ENCODE data around the gene CDIPT.

CDIPT gene

GRCh38 chr16:29825145-29826044, 37.6 kb downstream of the CDIPT start:
- Histone ChIP-seq H3K9ac (ENCODE audit: insufficient read length, low read depth) (peak overlapping the region; percentile 51), H3K4me3 (ENCODE audit: insufficient read length, low read depth) (no peak overlapping the region), H3K9me3 (ENCODE audit: insufficient read depth, low read length) (no peaks in the 10 kb centered on the region), H3K27me3 (ENCODE audit: insufficient read depth, insufficient read length) (no peaks in the 10 kb centered on the region), H3K4me1 (ENCODE audit: insufficient read depth, insufficient read length) (peaks cover 28% of the 10 kb centered on the region), H3K36me3 (ENCODE audit: insufficient read depth, insufficient read length, low read length) (peaks cover 10% of the 10 kb centered on the region)
- TF ChIP-seq SUZ12 (IDR thresholded peaks at IDR 0.05; ENCODE audit: extremely low read depth, insufficient read depth, insufficient read length) (no peak), ZNF274 (IDR thresholded peaks at IDR 0.05; ENCODE audit: low read depth, low read length) (no peak), YY1 (IDR thresholded peaks at IDR 0.05; ENCODE audit: insufficient read depth, insufficient read length) (no peak)
- DNase-seq (ENCODE audit: low read depth, low spot score), result no peak

GRCh38 chr16:29824589-29825144, 38.4 kb downstream of the CDIPT start:
- no peak overlapping the region for H3K9ac ChIP-seq (ENCODE audit: insufficient read length, low read depth)
- no peaks in the 10 kb centered on the region for H3K27me3 ChIP-seq (ENCODE audit: insufficient read depth, insufficient read length)
- no peaks in the 10 kb centered on the region for H3K9me3 ChIP-seq (ENCODE audit: insufficient read depth, low read length)
- no peak overlapping the region for H3K4me3 ChIP-seq (ENCODE audit: insufficient read length, low read depth)
- no peak for DNase-seq (ENCODE audit: low read depth, low spot score)
- H3K4me1 ChIP-seq (ENCODE audit: insufficient read depth, insufficient read length), result peaks cover 29% of the 10 kb centered on the region
- H3K36me3 ChIP-seq (ENCODE audit: insufficient read depth, insufficient read length, low read length), result peaks cover 18% of the 10 kb centered on the region
- TF ChIP-seq YY1 (IDR thresholded peaks at IDR 0.05; ENCODE audit: insufficient read depth, insufficient read length), result no peak
- TF ChIP-seq ZNF274 (IDR thresholded peaks at IDR 0.05; ENCODE audit: low read depth, low read length), result no peak

- Histone ChIP-seq H3K9me3 (ENCODE audit: insufficient read depth, low read length) (no peaks in the 10 kb centered on the region), H3K4me1 (ENCODE audit: insufficient read depth, insufficient read length) (peaks cover 30% of the 10 kb centered on the region), H3K36me3 (ENCODE audit: insufficient read depth, insufficient read length, low read length) (peaks cover 38% of the 10 kb centered on the region), H3K9ac (ENCODE audit: insufficient read length, low read depth) (peak overlapping the region; percentile 42), H3K4me3 (ENCODE audit: insufficient read length, low read depth) (no peak overlapping the region), H3K27me3 (ENCODE audit: insufficient read depth, insufficient read length) (no peaks in the 10 kb centered on the region)
- DNase-seq (ENCODE audit: low read depth, low spot score), result no peak
- no peak for TF ChIP-seq YY1 (IDR thresholded peaks at IDR 0.05; ENCODE audit: insufficient read depth, insufficient read length)
- no peak for TF ChIP-seq SUZ12 (IDR thresholded peaks at IDR 0.05; ENCODE audit: extremely low read depth, insufficient read depth, insufficient read length)
- no peak for TF ChIP-seq ZNF274 (IDR thresholded peaks at IDR 0.05; ENCODE audit: low read depth, low read length)
Observed at GRCh38 chr16:29821643-29822115, 41.3 kb downstream of the CDIPT start.

GRCh38 chr16:29820730-29821642, 42.0 kb downstream of the CDIPT start:
- Histone ChIP-seq H3K4me3 (ENCODE audit: insufficient read length, low read depth) (peak overlapping the region; percentile 5), H3K36me3 (ENCODE audit: insufficient read depth, insufficient read length, low read length) (peaks cover 38% of the 10 kb centered on the region), H3K9me3 (ENCODE audit: insufficient read depth, low read length) (no peaks in the 10 kb centered on the region), H3K27me3 (ENCODE audit: insufficient read depth, insufficient read length) (no peaks in the 10 kb centered on the region), H3K9ac (ENCODE audit: insufficient read length, low read depth) (peak overlapping the region; percentile 42), H3K4me1 (ENCODE audit: insufficient read depth, insufficient read length) (peaks cover 29% of the 10 kb centered on the region)
- DNase-seq (ENCODE audit: low read depth, low spot score), result no peak
- no peak for TF ChIP-seq YY1 (IDR thresholded peaks at IDR 0.05; ENCODE audit: insufficient read depth, insufficient read length)
- TF ChIP-seq ZNF274 (IDR thresholded peaks at IDR 0.05; ENCODE audit: low read depth, low read length), result no peak
- TF ChIP-seq SUZ12 (IDR thresholded peaks at IDR 0.05; ENCODE audit: extremely low read depth, insufficient read depth, insufficient read length), result no peak

GRCh38 chr16:29820271-29820701, 42.7 kb downstream of the CDIPT start, which contains the start of gene MVP:
Gene MVP (plus strand): TSS chr16:29820462. CDS start chr16:29830550, 10,088 bp downstream.
- H3K4me3 ChIP-seq (ENCODE audit: insufficient read length, low read depth), result peak within 1 kb of the TSS; percentile 5
- H3K36me3 ChIP-seq (ENCODE audit: insufficient read depth, insufficient read length, low read length), result peaks cover 38% of the 10 kb centered on the region
- peak within 1 kb of the TSS; percentile 53 for H3K9ac ChIP-seq (ENCODE audit: insufficient read length, low read depth)
- no peaks in the 10 kb centered on the region for H3K9me3 ChIP-seq (ENCODE audit: insufficient read depth, low read length)
- H3K27me3 ChIP-seq (ENCODE audit: insufficient read depth, insufficient read length), result no peaks in the 10 kb centered on the region
- no peak for DNase-seq (ENCODE audit: low read depth, low spot score)
- H3K4me1 ChIP-seq (ENCODE audit: insufficient read depth, insufficient read length), result peaks cover 22% of the 10 kb centered on the region
- TF ChIP-seq SUZ12 (IDR thresholded peaks at IDR 0.05; ENCODE audit: extremely low read depth, insufficient read depth, insufficient read length) (no peak), ZNF274 (IDR thresholded peaks at IDR 0.05; ENCODE audit: low read depth, low read length) (no peak), YY1 (IDR thresholded peaks at IDR 0.05; ENCODE audit: insufficient read depth, insufficient read length) (no peak)

- no peaks in the 10 kb centered on the region for H3K9me3 ChIP-seq (ENCODE audit: insufficient read depth, low read length)
- peak overlapping the region; percentile 53 for H3K9ac ChIP-seq (ENCODE audit: insufficient read length, low read depth)
- H3K4me3 ChIP-seq (ENCODE audit: insufficient read length, low read depth), result no peak overlapping the region
- peaks cover 28% of the 10 kb centered on the region for H3K4me1 ChIP-seq (ENCODE audit: insufficient read depth, insufficient read length)
- no peaks in the 10 kb centered on the region for H3K27me3 ChIP-seq (ENCODE audit: insufficient read depth, insufficient read length)
- DNase-seq (ENCODE audit: low read depth, low spot score), result no peak
- H3K36me3 ChIP-seq (ENCODE audit: insufficient read depth, insufficient read length, low read length), result peaks cover 38% of the 10 kb centered on the region
- TF ChIP-seq SUZ12 (IDR thresholded peaks at IDR 0.05; ENCODE audit: extremely low read depth, insufficient read depth, insufficient read length), result no peak
- TF ChIP-seq ZNF274 (IDR thresholded peaks at IDR 0.05; ENCODE audit: low read depth, low read length), result no peak
- no peak for TF ChIP-seq YY1 (IDR thresholded peaks at IDR 0.05; ENCODE audit: insufficient read depth, insufficient read length)
Observed at GRCh38 chr16:29819506-29819905, 43.5 kb downstream of the CDIPT start.

All from NT2/D1 (cell line).